ENCODE results near the gene EXTL1. TPM values are rescaled to one million over a fixed set of nuclear protein-coding genes. Genes with fewer than 3 reads are reported as not detected.

EXTL1 gene
- total RNA-seq, 1 experiment from 2014 or later, result 0.26 TPM

DNA sequence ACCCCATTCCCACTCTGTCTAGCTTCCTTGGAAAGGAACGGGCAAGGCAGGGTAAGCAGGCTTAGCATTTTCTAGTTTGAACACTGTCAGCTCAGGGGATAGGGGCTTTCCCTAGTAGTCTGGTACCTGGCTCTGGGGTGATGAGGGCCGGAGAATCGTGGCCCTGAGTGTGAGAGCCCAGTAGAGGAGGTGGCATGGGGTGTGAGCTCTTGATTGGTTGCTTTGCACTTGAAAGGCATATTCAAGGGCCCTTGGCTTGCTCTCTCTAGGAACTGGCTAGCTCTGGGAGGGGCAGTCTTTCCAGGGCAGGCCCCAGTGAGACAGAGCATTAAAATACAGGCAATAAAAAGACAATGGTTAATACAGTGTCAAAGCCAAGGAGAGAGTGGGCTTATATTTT, 10.8 kb upstream of the EXTL1 start:
- ATAC-seq (no peak), DNase-seq (no peak)
- Histone ChIP-seq H3K9ac (ENCODE audit: low read length) (no peak overlapping the region), H3K4me3 (ENCODE audit: low read length) (no peak overlapping the region), H3K4me2 (ENCODE audit: low read length) (no peak overlapping the region), H3K9me2 (replicated peaks; ENCODE audit: low read length) (no peaks in the 10 kb centered on the region), H3K36me3 (ENCODE audit: low read depth, low read length) (no peaks in the 10 kb centered on the region), H3K27me3 (ENCODE audit: low read length) (no peaks in the 10 kb centered on the region), H4K20me1 (ENCODE audit: low read length) (no peaks in the 10 kb centered on the region), H3F3A (ENCODE audit: low read length, unreplicated experiment) (no peaks in the 10 kb centered on the region), H2AFZ (ENCODE audit: low read length) (no peak overlapping the region), H3K27ac (ENCODE audit: low read length) (no peak overlapping the region), H3K4me1 (ENCODE audit: insufficient read depth, low read length) (no peaks in the 10 kb centered on the region), H3K79me2 (ENCODE audit: low read length) (no peaks in the 10 kb centered on the region), H3K9me3 (ENCODE audit: low read length) (no peaks in the 10 kb centered on the region)
- intact Hi-C loops (cut with micrococcal nuclease), result no loop called here
- TF ChIP-seq CTCF (conservative IDR thresholded peaks at IDR 0.05; ENCODE audit: low read depth, low read length) (no peak), EZH2phosphoT487 (IDR thresholded peaks at IDR 0.05; ENCODE audit: borderline replicate concordance, low read length) (no peak), EZH2 (IDR thresholded peaks at IDR 0.05; ENCODE audit: low read length, unreplicated experiment) (no peak)
- no TSS peak for BruUV-seq (replicated peaks)
- ChIA-PET CTCF (no interaction called here), POLR2A (ENCODE audit: unreplicated experiment) (no interaction called here)

- BruUV-seq (replicated peaks), result no TSS peak
- no peak for ATAC-seq
- ChIA-PET CTCF (no interaction called here), POLR2A (ENCODE audit: unreplicated experiment) (no interaction called here)
- Histone ChIP-seq H3K9me3 (ENCODE audit: low read length) (no peaks in the 10 kb centered on the region), H3K9ac (ENCODE audit: low read length) (no peak overlapping the region), H3K4me3 (ENCODE audit: low read length) (no peak overlapping the region), H2AFZ (ENCODE audit: low read length) (no peak overlapping the region), H3K9me2 (replicated peaks; ENCODE audit: low read length) (no peaks in the 10 kb centered on the region), H3K4me1 (ENCODE audit: insufficient read depth, low read length) (no peaks in the 10 kb centered on the region), H3F3A (ENCODE audit: low read length, unreplicated experiment) (no peaks in the 10 kb centered on the region), H3K4me2 (ENCODE audit: low read length) (no peak overlapping the region), H3K36me3 (ENCODE audit: low read depth, low read length) (no peaks in the 10 kb centered on the region), H4K20me1 (ENCODE audit: low read length) (no peaks in the 10 kb centered on the region), H3K79me2 (ENCODE audit: low read length) (no peaks in the 10 kb centered on the region), H3K27ac (ENCODE audit: low read length) (no peak overlapping the region), H3K27me3 (ENCODE audit: low read length) (no peaks in the 10 kb centered on the region)
- no peak for TF ChIP-seq EZH2phosphoT487 (IDR thresholded peaks at IDR 0.05; ENCODE audit: borderline replicate concordance, low read length)
- no peak for TF ChIP-seq EZH2 (IDR thresholded peaks at IDR 0.05; ENCODE audit: low read length, unreplicated experiment)
- TF ChIP-seq CTCF (conservative IDR thresholded peaks at IDR 0.05; ENCODE audit: low read depth, low read length), result no peak
- no peak for DNase-seq
- intact Hi-C loops (cut with micrococcal nuclease), result no loop called here
Measured at GRCh38 chr1:26012864-26013263, 8.7 kb upstream of the EXTL1 start.

- Histone ChIP-seq H3K36me3 (ENCODE audit: low read depth, low read length) (no peaks in the 10 kb centered on the region), H3K4me1 (ENCODE audit: insufficient read depth, low read length) (no peaks in the 10 kb centered on the region), H3K79me2 (ENCODE audit: low read length) (no peaks in the 10 kb centered on the region), H3K9me3 (ENCODE audit: low read length) (no peaks in the 10 kb centered on the region), H4K20me1 (ENCODE audit: low read length) (no peaks in the 10 kb centered on the region), H3K27me3 (ENCODE audit: low read length) (no peaks in the 10 kb centered on the region), H3K27ac (ENCODE audit: low read length) (no peak overlapping the region), H3K4me3 (ENCODE audit: low read length) (no peak overlapping the region), H3K9ac (ENCODE audit: low read length) (no peak overlapping the region), H3K4me2 (ENCODE audit: low read length) (no peak overlapping the region), H2AFZ (ENCODE audit: low read length) (no peak overlapping the region), H3K9me2 (replicated peaks; ENCODE audit: low read length) (no peaks in the 10 kb centered on the region), H3F3A (ENCODE audit: low read length, unreplicated experiment) (no peaks in the 10 kb centered on the region)
- TF ChIP-seq EZH2 (IDR thresholded peaks at IDR 0.05; ENCODE audit: low read length, unreplicated experiment), result no peak
- TF ChIP-seq EZH2phosphoT487 (IDR thresholded peaks at IDR 0.05; ENCODE audit: borderline replicate concordance, low read length), result no peak
- no peak for TF ChIP-seq CTCF (conservative IDR thresholded peaks at IDR 0.05; ENCODE audit: low read depth, low read length)
- ATAC-seq (no peak), DNase-seq (no peak)
- POLR2A ChIA-PET (ENCODE audit: unreplicated experiment), result no interaction called here
- no TSS peak for BruUV-seq (replicated peaks)
- CTCF ChIA-PET, result interaction anchor here (0.6 kb wide), 1 partner anchor 119 kb away, joined by 3 read pairs; no protein-coding TSS in a partner anchor
- intact Hi-C loops (cut with micrococcal nuclease), result no loop called here
Measured at GRCh38 chr1:26014179-26014578, 7.4 kb upstream of the EXTL1 start.

Measured in PC-3 (cell line).